ENCODE results near the gene ZNF821.

- TF ChIP-seq CTCF (IDR thresholded peaks at IDR 0.05) (peak in 1 of 4 donors; percentile 25), POLR2A (IDR thresholded peaks at IDR 0.05) (no peak)
Observed at GRCh38 chr16:71894229-71894920, 10.4 kb upstream of the ZNF821 start.

Data from right lobe of liver (tissue), 4 donors.